Suppressor macrophage (primary cell): ENCODE data around the gene TRIAP1.

Experiments
- DNase-seq, 4 experiments: peaks; one replicate each; pipeline ENCODE4 v3.0.0-alpha.2; 2020 to 2022

TRIAP1 gene

DNA sequence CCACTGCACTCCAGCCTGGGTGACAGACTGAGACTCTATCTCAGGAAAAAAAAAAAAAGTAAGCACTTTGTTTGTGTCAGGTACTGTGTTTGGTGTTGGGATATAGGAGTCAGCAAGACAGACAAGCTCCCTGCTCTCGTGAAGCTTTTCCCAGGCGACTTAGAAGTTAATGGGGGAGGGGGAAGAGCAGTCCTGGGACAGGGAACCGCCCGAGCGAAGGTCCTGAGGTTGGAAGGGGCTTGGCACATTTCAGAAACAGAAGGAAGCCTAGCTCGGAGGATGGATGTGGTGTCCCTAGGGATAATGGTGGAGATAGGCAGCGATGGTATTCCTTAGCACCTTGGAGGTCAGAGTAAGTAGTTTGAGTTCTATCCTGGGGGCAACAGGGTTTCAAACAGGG lies 16.8 kb downstream of the TRIAP1 start:
- no peak for DNase-seq

DNA sequence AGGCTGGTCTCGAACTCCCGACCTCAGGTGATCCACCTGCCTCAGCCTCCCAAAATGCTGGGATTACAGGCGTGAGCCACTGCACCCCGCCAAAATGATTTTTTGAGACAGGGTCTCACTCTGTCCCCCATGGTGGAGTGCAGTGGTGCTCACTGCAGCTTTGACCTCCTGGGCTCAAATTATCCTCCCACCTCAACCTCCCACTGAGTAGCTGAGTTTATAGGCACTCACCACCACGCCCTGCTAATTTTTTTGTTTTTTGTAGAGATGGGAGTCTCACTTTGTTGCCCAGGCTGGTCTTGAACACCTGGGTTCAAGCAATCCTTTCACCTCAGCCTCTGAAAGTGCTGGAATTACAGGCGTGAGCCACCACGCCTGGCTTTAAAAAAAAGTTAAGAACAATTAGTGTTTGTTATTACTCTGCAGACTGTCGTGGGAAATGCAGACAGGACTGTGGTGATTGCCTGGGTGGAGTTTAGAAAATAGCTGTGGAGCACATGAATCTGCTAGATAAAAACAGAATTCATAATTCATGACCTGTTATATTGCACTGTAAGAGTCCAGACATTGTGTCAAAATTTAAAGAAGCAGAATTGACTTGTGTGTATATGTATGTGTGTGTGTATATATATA lies 17.5 kb downstream of the TRIAP1 start:
- DNase-seq = no peak

DNA sequence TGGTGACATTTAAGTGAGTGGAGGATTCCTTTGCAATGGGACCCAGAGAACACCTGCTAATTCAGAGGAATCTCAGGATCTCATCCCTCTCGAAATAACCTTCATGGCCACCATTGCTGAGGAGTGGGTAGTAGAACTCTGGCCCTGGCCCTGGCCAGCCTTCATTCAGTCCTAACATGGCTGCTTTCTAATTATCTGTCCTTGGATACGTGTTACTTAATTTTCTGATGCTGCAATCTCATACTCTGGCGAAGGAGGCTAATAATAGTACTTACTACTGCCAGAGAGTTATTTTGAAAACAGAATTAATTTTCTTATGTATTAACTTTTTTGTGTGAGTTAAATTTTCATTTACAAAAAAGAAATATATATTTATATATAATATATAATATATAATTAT lies 20.4 kb downstream of the TRIAP1 start:
- DNase-seq = no peak

DNA sequence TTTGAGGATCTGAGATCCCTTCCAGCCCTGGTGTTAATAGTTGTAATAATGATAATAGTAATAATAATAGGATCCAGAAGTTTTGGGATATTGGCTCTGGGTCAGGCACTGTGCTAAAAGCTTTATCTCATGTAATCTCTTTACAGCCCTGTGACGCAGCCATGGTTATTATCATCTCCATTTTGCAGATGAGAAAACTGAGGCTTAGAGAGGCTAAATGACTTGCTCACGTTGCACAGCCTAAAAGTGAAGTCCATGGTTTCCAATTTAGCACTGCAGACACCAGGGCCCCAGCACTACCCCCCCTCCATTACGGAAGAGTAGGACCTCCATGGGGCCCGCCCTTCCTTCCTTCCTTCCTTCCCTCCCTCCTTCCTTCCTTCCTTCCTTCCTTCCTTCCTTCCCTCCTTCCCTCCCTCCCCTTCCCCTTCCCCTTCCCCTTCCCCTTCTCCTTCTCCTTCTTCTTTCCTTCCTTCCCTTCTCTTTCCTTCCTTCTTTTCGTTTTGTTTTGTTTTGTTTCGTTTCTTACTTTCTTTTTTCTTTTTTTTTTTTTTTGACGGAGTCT lies 23.2 kb downstream of the TRIAP1 start:
- DNase-seq = no peak

DNA sequence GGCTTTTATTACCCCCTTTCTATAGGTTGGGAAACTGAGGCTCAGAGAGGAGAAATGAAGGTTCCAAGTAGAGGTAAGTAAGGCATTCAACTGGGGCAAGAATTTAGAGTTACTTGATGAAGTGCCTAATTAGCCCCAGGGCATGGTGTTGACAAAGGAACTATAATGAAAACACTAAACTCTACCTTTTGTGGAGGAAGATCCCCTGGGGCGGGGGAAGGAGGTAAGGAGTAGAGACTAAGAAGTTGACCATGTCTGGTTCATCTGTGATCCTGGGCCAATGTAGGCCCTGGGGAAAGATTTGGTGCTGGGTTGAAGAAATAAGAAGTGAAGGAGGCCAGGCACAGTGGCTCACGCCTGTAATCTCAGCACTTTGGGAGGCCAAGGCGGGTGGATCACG lies 24.5 kb downstream of the TRIAP1 start:
- no peak for DNase-seq

DNA sequence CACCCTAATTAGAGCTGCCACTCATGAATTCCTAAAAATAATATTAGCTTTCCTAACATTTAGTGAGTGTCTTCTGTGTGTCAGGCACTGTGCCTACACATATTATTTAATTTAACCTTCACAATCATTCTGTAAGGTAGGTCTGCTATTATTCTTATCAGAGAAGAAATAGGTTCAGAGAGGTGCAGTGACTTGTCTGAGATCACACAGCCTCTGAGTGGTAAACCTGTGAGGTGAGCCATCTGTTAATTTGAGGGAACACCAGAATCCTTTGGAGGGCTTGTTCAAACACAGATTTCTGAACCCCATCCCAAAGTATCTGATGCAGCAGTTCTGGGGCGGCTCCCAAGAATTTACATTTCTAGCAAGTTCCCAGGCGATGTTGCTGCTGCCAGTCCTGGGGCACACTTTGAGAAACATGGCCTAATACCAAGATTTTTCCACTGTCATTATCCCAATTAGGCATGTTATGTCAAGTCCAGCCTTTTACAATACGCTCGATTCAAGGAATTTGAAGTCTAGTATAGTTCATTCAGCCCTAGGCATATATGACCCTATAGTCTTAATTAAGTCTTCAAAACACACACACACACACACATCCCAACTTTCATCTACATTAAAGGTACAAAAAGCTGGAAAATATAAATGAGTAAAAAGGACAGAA lies 28.1 kb downstream of the TRIAP1 start:
- DNase-seq = no peak

DNA sequence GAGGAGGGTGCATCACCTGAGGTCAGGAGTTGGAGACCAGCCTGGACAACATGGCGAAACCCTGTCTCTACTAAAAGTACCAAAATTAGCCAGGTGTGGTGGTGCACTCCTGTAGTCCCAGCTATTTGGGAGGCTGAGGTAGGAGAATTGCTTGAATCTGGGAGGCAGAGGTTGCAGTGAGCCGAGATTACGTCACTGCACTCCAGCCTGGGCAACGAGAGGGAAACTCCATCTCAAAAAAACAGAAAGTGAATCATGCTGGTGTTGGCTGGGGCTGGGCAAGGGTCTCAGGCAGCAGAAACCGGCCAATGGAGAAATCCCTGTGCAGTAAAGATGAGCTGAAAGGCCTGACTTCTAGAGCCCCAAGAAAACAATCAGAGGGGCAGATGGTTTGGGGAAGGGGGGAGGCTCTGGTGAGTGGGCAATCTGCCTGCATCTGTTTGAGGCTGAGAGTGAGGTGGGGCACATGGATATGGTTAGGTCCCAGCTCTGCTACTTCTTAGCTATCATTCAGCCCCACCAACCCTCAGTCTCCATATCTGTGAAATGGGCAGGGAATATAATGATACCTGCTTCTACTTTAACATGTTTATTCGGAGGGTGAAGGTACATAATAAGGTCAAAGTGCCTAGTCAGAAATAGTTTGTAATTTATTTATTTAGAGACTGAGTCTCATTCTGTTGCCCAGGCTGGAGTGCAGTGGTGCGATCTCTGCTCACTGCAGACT lies 29.5 kb downstream of the TRIAP1 start:
- no peak for DNase-seq

DNA sequence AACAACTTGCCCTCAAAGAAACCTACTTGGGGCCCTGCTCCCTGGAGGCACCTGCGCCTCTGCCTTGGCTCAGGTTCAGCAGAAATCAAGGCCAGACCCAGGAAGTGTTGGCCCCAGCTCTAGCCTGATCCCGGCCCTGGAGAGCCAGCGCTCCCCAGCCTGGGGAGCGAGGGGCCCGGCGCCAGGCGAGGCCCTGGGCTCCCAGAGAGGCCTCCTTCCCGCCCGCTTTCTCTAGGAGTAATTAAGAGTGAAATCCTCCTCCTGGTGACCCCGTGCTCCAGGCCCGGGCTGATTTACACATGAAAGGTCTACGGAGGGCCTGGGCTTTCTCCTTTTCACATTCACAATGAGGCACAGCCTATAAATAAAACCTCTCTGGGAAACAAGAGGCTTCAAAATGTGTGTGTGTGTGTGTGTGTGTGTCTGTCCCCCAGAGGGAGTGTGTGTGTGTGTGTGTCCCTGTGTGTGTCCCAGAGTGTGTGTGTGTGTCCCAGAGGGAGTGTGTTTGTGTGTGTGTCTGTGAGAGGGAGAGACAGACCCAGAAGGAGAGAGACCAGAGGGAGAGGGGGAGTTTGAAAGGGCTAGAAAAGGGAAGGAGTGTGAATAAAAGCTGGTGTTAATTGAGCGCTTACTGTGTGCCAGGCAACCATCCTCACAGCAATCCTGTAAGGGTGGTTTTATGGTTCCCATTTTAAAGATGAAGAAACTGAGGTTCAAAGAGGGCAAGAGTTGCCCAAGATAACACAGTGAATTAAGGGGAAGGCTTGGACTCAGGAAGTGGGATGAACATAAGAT lies 32.1 kb downstream of the TRIAP1 start:
- no peak for DNase-seq

DNA sequence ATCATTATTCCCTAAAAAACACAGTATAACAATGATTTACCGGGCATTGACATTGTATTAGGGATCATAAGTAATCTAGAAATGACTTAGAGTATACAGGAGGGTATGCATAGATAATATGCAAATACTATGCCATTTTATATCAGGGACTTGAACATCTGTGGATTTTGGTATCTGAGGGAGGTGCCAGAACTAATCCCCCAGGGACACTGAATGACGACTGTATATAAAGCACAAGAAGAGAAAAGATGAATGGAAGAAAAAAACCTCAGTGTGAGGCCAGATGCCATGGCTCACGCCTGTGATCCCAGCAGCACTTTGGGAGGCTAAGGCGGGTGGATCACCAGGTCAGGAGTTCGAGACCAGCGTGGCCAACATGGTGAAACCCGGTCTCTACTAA lies 33.8 kb downstream of the TRIAP1 start:
- no peak for DNase-seq

DNA sequence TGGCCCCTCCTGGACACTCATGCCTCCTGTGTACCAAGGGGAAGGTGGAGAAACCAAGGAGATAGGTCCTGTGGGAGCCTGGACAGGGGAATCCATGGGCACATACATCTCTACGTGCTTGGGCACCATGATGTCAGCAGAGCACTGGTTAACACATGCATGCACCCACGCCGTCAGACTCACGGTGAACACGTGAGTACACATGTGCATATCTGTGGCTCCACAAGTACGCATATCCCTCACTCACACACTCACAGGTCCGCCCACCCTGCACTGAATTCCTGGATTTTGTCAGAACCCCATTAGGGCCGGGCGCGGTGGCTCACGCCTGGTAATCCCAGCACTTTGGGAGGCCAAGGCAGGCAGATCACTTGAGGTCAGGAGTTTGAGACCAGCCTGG lies 37.4 kb downstream of the TRIAP1 start:
- no peak for DNase-seq

DNA sequence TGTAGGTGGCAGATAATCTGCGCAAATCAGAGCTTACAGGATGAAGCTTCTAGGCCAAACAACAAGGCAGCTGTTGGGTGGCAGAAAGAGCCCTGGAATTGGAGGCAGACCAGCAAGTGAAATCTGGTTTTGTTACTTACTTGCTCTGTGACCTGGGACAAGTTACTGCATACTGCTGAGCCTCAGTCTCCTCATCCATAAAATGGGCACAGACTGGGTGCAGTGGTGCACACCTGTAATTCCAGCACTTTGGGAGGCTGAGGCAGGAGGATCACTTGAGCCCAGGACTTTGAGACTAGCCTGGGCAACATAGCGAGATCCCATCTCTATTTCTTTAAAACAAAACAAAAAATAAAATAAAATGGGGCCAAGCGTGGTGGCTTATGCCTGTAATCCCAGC lies 39.6 kb downstream of the TRIAP1 start:
- DNase-seq = no peak

DNA sequence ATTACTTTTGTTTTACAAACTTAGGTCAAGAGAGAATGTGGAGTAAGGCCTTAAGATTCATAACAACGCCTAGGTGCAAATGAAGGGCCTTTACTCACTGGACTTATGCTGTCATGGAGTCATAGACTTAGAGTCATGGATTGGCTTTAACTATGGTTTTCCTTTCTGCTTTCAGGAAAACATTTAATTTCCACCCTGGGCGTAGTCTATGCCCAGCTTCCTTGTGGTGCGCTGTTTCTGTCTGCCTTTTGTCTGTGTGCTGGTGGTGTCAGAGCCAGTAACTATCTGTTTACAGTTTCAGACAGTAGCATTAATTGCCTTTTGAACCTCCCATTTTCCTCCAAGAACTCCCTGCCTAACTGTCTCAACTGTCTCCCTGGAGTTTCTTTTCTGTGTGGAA lies 40.1 kb downstream of the TRIAP1 start:
- no peak for DNase-seq

DNA sequence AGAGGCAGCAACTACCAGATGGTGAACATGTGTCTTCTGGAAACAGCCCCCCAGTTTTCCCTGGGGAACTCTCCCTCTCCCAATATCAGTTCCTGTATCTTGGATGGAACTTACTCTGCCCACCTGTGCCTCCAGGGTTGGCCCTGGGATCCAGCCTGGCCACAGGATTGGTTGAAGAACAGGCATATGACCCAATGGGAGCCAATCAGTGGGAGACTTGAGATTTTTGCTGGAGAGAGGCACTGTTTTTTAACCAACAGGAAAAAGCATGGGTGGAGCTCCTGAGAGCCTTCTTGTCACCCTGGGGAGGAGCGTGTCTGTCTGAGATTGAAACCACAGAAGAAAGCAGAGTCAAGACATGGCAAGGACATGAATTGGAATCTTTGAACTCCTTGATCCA lies 41.9 kb downstream of the TRIAP1 start:
- no peak for DNase-seq

DNA sequence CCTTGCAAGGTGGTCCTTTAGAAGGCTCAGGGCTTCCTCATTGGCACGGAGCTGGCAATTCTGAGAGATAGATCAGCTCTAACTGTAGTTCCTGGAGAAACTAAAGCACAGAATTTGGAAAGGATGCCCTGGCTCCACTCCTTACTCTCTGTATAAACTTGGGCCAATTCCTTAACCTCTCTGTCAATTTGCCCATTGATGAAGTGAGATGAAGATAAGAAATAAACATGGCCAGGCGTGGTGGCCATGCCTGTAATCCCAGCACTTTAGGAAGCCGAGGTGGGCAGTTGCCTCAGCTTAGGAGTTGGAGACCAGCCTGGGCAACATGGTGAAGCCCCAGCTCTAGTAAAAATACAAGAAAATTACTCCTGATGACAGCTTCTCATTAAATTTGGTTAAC lies 42.3 kb downstream of the TRIAP1 start:
- DNase-seq = no peak

DNA sequence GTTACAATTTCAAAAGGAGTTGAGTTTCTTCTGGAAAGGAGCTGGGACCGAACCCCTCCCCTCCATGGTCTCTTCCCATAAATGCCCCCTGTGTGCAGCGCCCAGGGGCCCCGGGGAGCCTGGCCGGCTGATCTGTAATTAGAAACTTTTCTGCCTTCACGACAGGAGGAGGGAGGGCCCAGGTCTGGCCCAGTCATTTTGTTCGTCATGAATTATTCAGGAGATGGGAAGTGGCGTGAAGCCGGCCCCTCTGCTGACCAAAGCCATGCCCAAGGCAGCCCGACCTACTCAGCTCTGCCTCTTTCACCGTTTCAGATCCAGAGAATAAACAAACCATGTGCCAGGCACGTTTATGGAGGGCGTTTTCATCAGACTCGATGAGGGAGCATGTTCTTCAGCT lies 44.0 kb downstream of the TRIAP1 start:
- no peak for DNase-seq

DNA sequence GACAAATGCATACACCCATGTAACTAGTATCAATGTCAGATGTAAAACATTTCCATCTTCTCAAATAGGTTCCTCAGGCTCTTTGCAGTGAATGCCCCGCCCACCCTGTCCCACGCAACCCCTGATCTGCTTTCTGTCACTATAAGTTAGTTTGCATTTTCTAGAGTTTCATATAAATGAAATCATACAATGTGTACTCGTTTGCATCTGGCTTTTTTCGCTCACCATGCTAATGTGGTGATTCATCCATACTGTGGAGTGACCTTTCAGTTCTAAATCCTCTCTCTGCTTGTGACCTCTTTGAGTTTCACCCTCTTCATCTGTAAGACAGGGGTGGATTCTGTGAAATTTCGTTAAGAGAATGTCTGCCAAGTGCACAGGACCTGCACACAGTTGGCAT lies 46.7 kb downstream of the TRIAP1 start:
- no peak for DNase-seq

DNA sequence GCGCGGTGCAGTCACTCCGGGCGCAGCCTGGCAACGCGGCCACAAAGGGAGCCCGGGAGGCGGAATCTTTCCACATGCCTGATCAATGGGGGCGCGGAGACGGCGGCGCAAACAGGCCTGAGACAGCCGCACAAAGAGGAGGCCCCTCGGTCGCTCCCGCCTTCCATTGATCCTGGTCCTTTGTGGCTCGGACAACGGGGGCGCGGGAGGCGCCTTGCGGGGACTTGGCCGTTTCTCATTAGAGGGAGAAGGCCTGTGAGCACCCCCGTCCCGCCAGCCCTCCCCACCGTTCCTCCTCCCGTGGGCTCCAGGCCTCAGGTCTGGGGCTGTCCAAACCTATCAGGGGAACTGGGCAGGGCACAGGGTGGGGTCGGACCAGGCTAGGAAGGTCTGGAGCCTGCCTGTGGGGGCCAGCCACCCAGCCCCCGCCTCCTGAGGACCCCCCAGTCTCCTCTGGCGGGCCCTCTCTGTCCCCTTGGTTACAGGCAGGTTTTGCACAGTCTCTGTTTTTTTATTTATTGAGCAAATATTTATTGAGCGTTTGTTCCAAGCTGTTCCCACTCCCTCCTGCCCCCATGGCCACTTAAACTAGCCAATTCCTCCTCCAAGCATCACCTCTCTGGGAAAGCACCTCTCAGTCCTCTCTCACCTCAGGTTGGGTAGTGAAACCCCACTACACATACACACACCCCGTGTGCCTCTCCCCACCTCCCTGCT lies 48.2 kb downstream of the TRIAP1 start:
- DNase-seq = no peak

DNA sequence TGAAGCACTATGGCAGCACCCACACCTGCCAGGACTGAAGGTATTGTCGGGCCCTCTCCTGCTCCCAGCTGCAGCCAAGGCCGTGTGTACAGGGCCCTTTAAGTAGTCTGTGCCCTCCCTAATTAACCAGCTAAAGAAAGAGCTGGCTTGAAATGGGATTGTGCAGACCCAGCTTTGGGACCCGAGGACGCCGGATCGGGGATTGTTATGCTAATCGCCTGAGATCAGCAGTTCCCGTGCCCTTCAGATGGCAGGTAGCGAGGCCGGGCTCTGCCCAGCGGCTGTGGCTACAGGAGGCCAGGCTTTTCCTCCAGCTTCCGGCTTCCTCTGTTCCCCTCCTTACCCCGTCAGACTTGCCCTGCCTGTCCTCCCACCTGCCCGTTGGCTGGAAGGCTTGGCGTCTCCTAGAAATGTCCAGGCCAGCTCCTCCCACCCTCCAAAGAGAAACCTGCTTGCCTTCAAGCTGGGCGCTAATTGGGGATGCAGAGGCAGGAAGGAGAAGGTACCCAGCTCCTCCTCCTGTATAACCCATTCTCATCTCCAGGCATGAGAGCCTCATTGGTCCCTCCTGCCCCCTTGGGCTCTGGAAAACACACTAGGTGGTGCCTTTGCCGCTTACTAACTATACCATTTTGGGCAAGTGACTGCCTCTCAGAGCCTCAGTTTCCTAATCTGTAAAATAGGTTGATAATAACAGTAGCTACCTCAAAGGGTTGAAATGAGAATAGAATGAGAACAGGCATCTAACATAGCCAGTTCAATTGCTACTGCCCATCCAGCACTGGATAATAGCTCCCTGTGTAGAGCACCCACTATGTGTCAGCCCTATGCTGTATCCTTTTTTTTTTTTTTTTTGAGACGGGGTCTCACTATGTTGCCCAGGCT lies 51.5 kb downstream of the TRIAP1 start:
- DNase-seq = no peak
